GM08714 (cell line): ENCODE results near the gene RRP1.
"Not testable (repeated sequence)": the region's sequence is repeated elsewhere in the genome, so short reads cannot be mapped to it uniquely, and the experiment has no call there.

Source experiments
- H3K4me3 ChIP-seq: fragments of 200-500 bp; sonication (Bioruptor generic); 2 replicates; pipeline ENCODE4 v1.5.1; 2014; ENCODE audit warnings: mild to moderate bottlenecking, low read length, inconsistent platforms
- ZNF274 ChIP-seq: IDR thresholded peaks from 2 replicates; pipeline ENCODE4 v1.6.1; 2012; ENCODE audit warnings: mild to moderate bottlenecking, low read depth, low read length

The RRP1 gene

DNA sequence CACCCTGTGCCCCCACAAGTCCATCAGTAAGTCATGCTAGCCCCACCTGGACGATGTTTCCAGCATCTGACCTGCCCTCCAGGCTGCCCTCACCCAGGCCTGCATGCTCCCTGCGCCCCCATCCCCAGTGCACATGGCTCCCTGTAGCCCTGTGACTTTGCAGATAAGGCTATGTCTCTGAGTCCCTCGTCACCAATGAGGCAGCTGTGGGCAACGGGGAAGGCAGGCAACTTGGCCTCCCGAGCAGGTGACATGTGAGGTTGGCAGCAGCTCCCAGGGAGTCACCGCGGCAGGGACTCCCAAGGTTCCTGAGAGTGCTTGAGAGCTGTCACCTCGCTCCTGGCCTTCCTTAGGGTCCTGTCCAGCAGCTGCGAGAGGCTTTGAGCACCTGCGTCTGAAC, 43.3 kb downstream of the RRP1 start:
- H3K4me3 ChIP-seq: no peak overlapping the region
- TF ChIP-seq ZNF274: no peak

DNA sequence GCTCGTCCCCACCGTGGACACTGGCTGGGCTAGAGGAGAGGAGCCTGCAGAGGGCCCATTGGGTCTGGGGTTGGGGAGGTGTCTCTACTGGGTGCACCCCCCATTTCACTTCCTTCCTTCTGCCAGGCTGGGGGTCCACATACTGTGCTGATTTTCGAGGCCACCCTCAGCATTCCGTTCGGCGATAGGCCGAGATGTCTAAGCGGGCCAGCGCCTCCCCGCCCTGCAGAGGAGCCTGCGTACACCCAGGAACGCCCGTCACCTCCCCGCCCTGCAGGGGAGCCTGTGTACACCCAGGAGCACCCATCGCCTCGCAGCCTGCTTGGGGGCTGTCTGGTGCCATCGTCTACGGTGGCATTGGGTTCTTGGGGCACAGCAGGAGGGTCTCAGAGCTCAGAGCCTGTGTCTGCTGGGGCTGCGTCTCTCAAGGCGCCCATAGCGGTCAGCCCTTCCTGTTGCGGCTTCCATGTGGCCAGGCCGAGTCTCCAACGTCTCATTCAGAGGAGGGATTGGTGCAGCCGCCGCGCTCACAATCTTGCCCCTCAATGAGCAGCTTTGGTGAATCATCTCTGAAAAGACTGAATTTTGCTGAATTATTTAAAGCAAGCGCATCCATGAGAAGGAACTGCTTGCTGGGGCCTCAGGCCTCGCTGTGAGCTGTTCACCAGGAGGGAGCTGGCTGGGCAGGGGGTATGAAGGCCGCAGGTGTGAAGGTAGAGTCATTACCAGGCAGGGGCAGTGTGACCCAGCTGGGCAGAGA, 44.9 kb downstream of the RRP1 start:
- no peak for TF ChIP-seq ZNF274
- H3K4me3 ChIP-seq: no peak overlapping the region

DNA sequence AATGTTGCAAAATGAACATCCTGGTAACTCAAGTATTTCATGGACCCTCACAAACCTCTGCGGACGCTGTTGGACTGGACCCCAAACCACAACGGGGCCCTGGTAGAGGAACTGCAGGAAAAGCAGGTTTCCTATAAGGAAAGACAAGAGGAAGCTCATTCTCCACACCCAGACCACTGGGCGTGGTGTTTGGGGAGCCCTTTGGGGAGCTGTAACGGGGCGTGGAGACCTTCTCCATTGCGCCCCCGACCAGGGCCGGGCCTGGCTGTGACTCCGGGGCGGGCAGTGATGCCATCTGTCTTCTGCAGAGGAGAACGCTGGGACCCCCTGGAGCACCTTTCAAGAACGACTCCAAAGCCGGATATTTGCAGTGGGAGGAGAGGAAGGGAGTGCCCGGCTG, 45.7 kb downstream of the RRP1 start:
- no peak overlapping the region for H3K4me3 ChIP-seq
- TF ChIP-seq ZNF274: no peak

DNA sequence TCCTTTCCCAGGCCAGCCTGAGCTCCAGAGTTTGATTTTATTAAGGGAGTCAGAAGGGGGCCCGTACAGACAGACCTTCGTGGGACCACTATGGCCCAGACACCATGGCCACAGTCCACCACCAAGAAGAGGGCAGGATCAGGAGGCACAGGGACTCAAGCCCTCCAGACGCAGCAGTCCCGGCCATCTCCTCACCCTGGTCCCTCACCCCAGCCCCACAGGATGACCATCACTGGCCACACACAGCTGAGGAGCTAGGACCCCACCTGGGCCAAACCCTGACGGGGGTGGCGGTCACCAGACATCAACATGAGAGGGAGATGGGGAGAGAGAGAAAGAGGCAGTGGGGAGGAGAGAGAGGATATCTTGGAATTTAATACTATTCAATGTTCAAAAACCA, 46.5 kb downstream of the RRP1 start:
- no peak overlapping the region for H3K4me3 ChIP-seq
- TF ChIP-seq ZNF274: no peak

DNA sequence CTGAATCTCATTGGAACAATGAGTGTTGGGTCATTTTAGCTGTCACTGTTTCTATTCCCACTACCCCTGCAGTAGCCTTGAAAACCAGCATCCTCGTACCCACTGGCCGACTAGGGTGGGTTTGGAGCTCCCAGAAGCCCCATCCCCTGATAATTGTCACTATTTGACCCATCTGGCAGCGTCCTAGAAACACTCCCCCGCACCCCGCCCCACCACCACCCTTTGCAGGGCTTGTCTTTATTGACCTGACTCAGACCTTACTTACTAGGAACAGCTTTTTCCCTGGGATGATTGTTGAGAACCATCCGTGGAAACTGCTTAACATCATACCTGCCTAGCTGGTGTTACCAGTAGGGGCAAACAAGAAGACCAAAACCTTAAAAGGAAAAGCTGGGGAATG, 47.2 kb downstream of the RRP1 start:
- H3K4me3 ChIP-seq: no peak overlapping the region
- no peak for TF ChIP-seq ZNF274

DNA sequence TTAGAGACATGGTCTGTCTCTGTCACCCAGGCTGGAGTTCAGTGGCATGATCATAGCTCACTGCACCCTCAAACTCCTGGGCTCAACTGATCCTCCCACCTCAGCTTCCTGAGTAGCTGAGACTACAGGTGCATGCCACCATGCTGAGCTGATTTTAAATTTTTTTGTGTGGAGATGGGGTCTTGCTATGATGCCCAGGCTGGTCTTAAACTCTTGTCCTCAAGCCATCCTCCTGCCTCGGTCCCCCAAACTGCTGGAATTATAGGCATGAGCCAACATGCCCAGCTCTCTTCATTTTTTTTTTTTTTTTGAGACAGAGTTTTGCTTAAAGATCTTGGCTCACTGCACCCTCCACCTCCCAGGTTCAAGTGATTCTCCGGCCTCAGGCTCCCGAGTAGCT, 50.9 kb downstream of the RRP1 start:
- no peak overlapping the region for H3K4me3 ChIP-seq
- no peak for TF ChIP-seq ZNF274

DNA sequence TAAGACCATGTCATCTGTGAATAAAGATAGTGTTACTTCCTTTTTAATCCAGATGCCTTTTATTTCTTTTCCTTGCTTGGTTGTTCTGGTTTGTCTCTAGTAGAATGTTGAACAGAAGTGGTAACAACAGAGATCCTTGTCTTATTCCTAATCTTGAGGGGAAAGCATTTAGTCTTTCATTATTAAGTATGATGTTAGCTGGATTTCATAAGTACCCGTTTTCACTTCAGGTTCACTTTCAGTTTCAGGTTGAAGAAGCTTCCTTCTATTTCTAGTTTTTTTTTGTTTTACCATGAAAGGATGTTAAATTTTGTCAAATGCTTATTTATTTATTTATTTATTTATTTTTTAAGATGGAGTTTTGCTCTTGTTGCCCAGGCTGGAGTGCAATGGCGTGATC, 53.4 kb downstream of the RRP1 start:
- TF ChIP-seq ZNF274: no peak
- H3K4me3 ChIP-seq: no peak overlapping the region

DNA sequence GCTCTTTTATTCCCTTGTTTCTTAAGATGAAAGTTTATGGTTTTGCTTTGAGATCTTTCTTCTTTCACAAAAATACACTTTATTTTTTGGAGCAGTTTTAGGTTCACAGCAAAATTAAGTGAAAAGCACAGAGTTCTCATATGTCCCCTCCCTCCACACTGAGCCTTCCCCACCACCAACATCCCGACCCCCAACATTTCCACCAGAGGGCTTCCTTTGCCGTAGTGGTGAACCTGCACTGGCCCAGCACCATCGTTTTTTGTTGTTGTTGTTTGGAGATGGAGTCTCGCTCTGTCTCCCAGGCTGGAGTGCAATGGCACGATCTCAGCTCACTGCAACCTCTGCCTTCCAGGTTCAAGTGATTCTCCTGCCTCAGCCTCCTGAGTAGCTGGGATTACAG, 55.5 kb downstream of the RRP1 start:
- not testable (repeated sequence) for H3K4me3 ChIP-seq

DNA sequence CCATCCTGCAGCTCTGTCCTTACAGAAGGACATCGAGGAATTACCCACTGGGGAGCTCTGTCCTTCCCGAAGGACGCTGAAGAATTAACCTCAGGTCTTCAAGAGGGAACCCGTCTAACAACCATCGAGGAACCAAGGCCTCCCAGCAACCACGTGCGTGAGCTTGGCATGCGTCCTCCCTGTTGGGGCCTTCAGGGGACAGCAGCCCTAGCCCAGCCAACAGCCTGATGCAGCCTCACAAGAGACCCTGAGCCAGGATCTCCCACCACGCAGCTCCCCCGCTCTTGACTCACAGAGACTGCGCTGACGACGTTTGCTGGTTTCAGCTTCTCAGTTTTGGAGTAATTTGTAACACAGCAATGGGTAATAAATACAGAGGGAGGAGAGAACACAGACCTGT, 56.0 kb downstream of the RRP1 start:
- no peak overlapping the region for H3K4me3 ChIP-seq
- no peak for TF ChIP-seq ZNF274

DNA sequence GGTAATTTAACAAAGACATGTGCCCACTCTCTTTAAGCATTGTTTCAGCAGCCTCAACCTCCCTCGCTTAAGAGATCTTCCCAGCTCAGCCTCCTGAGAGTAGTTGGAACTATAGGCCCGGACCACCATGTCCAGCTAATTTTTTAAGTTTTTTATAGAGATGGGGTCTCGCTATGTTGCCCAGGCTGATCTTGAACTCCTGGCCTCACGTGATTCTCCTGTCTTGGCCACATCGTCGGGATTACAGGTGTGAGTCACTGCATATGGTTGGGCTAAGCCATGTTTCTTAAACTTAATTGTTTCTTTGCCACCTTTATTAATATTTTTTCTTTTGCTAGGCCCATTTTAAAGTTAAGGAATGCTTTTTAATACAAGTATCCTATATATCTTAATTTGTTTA, 57.1 kb downstream of the RRP1 start:
- no peak for TF ChIP-seq ZNF274
- no peak overlapping the region for H3K4me3 ChIP-seq

DNA sequence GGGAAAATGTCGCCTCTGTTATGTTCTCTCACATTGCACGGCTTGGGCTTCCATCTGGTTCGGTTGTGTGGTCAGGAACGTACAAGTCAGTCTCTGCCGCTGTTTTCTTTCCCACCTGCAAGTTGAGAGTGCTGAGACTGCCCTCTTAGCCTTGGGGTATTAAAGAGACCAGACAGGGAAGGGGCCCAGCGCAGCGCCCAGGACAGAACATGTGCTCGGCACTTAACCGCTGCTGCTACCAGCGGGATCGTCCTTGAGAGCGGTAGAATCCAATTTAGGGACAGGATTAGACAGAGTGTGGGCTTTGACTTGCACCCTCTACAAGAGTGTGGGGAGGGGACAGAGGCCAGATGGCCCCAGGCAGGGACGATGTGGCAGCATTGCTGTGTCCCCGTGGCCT, 57.9 kb downstream of the RRP1 start:
- no peak for TF ChIP-seq ZNF274
- H3K4me3 ChIP-seq: no peak overlapping the region

DNA sequence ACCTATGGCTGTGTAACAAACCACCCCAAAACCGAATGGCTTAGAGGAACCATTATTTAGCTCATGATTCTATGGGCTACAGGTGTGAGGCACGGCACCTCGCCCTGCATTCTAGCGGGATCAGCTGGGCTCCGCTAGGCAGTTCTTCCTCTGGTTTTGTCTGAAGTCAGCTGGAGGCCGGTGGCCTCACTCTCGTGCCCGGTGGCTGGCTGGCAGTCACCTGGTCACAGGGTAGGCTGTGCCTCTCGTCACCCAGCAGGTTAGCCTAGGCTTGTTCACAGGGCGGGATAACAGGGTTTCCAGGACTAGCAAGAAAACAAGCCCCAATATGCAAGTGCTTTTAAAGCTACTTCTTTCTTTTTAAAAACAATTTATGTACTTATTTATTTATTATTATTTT, 59.4 kb downstream of the RRP1 start:
- TF ChIP-seq ZNF274: no peak
- H3K4me3 ChIP-seq: no peak overlapping the region

DNA sequence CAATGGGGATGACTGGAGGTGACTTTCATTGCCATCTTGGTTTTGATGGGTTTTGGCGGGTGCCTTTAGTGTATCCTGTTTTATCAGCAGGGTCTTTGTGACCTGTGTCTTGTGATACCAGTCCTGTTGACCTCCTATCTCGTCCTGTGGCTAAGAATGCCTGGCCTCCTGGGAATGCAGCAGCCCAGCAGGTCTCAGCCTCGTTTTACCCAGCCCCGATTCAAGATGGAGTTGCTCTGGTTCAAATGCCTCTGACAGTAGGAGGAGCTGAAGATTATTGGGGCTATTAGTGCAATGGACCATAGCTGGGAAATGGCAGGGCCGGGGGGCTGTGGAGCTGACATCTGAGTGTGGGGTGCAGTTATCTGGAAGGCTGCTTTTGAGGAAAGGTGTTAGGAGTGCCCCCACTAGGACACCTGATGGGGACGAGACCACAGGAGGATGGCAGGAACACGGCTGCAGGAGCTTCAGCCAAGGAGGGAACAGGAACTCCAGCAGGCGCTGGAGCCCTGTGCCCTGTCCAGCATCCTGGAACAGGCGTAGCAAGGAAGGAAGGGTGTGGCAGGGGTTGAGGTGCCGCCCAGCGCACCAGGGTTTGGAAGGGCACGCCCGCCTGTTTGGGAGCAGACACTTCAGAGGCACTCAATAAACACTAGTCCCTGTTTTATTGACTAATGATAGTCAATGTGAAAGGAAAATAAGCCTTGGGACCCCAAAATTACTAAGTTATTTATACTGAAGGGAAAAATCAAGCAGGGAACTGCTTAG, 60.3 kb downstream of the RRP1 start:
- no peak overlapping the region for H3K4me3 ChIP-seq
- TF ChIP-seq ZNF274: no peak

DNA sequence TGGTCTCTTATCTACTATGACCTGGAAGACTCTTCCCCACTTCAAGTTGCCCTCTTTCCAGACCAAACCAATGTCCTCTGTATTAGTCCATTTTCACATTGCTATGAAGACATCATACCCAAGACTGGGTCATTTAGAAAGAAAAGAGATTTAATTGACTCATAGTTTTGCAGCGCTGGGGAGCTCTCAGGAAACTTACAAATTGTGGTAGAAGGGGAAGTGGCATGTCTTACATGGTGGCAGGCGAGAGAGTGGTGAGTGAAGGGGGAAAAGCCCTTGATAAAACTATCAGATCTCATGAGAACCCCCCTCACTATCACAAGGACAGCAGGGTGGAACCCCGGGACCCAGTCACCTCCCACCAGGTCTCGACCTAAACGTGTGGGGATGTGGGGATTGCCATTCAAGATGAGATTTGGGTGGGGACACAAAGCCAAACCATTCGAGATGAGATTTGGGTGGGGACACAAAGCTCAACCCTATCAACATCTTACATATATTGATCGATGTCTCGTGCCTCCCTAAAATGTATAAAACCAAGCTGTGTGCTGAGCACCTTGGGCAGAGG, 61.4 kb downstream of the RRP1 start:
- H3K4me3 ChIP-seq: no peak overlapping the region
- no peak for TF ChIP-seq ZNF274

DNA sequence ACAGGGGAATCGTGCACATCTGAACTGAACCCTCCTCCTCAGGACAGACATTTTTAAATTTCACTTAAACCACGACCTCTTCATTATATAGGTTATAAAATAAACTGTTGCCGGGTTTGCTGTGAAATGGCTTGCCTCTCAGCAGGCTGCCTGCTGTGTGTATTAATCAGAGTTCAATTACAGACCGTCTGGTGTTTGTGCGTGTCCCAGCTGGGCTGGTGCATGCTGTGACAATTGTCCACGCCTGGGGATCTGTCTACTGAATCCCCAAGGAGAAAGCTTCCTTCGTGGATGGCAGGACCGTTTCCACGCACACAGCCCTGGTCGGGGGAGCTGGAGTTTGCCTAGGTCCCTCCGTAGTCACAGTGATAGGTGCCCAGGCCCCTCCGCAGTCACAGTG, 62.2 kb downstream of the RRP1 start:
- no peak overlapping the region for H3K4me3 ChIP-seq
- no peak for TF ChIP-seq ZNF274
